HG03064 (cell line): Measurements from ENCODE around the gene MBP.

Experiments used
- ATAC-seq: cut with Tn5 transposase; IDR thresholded peaks from one replicate; pipeline ENCODE4 v1.9.1; 2021; ENCODE audit warnings: low read depth; ENCODE audit not compliant: unreplicated experiment

MBP gene

GRCh38 chr18:77135339-77136075 is 2.9 kb upstream of the MBP start:
- no peak for ATAC-seq

DNA sequence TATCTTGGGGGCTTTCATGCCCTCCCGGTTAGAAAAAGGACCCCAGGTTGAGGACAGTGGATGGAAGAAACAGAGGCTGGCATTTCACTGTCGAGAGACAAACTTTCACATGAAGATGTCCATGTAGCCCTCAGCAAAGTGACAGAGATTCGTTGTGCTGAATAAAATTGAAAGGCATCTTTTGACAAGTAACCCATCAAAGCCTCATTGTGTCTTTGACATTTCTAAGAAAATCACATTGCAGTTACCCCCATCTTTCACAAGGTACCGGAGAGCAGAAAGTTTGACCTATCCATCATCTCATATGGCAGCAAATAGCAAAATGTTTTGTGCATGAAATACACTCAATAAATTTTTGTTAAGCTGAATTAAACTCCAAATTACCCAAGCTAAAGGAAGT is 2.0 kb upstream of the MBP start:
- ATAC-seq: no peak

- no peak for ATAC-seq
These were observed 1.4 kb upstream of the MBP start for GRCh38 chr18:77133835-77134496.

DNA sequence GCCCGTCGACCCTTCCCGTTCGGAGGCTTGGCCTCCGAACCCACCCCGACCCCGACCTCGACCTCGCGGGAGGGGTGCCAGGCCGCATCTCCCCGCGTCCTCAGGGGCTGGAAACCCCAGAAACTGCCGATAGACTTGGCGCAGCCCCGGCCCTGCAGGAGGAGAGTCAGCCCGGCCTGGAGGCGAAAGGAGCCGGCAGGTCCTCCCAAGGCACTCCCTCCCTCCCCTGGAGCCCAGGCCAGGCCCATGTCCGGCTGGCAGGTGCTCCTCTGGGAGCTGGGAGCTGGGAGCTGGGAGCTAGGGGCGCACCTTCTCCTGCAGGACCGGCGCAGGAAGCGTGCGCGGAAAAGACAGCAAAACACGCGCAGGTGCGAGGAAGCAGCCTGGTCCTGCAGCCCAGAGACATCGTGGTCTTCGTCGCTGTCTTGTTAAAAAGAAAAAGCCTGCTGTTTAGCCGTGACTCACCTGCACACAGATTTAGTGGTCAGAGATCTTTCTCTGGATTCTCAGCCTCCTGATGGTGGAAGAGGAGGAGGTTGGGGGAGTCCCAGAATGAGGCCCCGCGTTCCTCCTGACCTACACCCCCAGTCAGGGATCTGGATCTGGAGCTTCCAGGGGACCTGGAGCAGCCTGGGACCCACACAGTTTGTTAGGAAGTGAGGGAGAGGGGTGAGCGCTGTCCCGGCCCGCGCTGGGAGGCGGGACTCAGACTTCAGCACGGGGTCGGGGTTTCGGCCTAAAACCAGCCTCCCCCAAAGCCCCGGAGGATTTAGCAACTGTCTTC is 660 bp upstream of the MBP start:
- no peak for ATAC-seq

DNA sequence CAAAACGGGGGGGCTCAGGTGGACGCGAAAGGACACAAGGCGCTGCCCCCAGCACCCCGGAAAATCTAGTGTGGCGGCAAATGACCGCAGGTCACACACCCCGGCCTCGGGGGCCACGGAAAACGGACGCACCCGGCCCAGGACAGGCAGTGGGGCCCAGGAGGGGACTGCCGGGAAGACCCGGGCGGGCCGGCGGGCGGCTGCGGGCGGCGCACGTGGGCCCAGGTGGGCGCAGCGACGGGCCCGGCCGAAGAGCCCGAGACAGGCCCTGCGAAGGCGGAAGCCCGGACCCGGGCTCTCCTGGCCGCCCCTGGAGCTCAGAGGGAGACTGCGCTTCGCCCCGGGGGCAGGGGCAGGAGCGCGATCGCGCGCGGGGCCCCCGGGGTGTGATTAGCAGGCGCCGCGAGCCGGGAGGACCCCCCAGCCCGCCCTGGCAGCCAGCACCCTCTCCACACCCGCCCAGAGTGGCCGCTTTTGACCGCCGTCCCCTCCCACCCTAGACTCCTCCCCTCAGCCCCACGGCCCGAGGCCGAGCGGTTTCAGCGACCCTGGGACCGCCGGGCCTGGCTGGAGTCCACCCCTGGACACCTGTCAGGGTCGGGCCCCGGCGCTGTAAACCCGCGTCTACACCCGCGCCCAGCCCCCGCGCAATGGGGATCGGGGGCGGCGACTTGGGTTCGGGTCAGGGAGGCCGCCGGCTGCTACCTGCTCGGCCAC is 773 bp downstream of the MBP start:
- peak; percentile 43 for ATAC-seq

DNA sequence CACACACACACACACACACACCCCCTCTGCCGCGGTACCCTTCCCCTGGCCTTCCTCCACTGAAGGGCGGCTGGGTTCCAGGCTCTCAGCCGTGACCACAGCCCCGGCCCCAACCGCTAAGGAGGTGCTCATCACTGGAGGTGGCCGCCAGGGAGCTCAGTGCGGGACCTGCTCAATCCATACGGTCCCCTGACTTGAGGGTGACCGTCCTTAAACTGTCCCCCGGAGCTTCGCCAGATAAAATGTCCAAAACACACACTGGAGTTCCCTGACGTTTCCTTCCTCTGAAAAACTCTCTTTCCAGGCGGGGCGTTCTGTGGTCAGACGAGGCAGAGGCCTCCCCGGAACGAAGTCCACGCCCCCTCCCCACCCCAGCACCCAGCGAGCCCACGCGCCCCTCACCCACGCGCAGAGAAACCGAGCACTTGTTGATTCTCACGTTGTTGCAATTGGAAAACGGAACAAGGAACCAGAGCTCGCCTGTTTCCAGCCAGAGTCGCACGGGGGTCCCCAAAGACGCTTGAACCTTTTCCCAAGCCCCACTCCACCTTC is 1.4 kb downstream of the MBP start:
- no peak for ATAC-seq

GRCh38 chr18:77130229-77131099 is 2.1 kb downstream of the MBP start:
- no peak for ATAC-seq

DNA sequence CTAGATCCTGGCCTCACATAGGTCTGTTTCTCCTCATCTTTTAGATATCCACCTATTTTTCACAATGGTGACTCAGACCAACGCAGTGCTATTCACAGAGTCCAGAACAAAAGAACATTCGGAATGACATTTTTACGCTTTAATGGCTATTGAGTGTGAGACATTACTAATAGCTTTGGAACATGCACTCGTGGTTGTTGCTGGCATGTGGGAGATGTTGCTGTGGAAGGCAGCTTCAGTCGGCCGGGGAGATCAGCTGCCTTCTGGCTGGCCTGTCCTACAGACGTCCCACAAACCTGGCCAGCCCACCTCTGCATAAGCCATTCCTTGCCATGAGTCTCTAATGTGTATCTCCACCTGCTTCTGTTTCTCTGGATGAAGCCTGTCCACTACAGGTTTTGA is 3.4 kb downstream of the MBP start:
- no peak for ATAC-seq

DNA sequence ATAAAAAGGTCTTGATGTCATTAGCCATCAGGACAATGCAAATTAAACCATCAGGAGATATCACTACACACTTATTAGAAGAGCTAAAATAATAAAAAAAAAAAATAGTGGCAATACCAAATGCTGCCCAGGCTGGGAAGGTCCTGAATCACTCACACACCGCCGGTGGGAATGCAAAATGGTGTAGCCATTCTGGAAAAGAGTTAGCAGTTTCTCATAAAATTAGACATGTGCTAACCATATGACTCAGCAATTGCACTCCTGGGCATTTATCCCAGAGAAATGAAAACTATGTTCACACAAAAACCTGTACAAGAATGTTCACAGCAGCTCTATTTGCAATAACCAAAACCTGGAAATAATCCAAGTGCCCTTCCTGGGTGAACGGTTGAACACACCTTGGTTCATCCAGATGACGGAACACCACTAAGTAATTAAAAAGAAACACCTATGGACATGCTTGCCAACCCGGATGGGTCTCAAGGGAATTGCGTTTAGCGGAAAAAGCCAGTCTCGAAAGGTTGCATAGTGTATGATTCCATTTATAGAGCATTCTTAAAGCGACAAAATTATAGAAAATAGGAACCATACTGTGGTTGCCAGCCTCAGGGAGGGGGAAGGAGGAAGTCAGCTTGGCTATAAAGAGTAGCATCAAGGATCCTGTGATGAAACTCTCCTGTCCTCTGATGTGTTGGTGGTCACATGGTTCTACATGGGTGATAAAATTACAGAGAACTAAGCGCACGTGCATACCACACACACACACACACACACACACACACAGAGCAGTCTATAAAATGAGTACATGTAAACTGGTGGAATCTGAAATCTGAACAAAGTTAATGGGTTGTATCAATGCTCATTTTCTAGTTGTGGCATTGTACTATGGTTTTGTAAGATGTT is 4.6 kb downstream of the MBP start:
- ATAC-seq: peak; percentile 29

- ATAC-seq: peak; percentile 47
These were observed 8.1 kb downstream of the MBP start for GRCh38 chr18:77124452-77124922.

DNA sequence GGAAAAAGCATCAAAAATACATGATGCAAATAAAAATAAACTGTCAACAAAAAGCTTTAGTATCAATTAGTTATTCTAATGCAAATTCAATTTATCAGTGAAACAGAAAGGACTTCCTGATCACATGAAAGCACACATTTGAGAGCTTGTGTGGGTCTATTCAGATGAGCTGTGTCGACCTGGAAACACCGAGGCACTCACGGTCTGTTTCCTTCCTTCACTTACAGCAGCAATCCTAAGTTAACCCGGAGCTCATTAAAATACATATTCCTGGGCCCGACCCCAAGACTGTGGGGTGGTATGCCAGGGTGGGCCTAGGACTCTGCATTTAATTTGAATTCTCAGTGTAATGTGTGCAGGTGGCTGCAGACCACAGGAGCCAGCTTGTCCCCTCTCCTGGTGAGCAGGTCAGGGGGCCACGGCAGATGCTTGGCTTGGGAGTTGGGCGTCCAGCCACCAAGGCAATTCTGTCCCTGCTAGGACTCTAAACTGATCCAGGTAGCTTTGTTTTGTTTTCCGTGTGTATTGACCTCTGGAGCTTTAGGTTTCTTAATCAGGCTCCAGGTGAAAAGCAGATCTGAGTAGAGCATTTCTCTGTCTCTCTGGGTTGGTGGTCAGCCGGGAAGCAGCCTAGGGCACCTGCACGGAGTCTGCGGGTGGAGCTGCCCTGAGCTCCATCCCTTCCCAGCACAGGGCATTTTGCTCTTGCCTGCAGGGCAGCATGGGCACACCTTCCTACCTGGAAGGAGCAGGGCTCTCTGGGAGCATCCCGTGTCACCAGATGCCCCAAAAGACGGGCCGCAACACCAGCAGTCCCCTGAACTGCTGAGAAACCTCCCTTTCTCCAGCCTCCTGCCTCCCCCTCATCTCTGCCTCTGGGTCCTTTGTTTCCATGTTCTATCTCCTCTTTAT is 9.0 kb downstream of the MBP start:
- ATAC-seq: no peak

GRCh38 chr18:77121523-77121922 is 11.1 kb downstream of the MBP start:
- ATAC-seq: no peak

DNA sequence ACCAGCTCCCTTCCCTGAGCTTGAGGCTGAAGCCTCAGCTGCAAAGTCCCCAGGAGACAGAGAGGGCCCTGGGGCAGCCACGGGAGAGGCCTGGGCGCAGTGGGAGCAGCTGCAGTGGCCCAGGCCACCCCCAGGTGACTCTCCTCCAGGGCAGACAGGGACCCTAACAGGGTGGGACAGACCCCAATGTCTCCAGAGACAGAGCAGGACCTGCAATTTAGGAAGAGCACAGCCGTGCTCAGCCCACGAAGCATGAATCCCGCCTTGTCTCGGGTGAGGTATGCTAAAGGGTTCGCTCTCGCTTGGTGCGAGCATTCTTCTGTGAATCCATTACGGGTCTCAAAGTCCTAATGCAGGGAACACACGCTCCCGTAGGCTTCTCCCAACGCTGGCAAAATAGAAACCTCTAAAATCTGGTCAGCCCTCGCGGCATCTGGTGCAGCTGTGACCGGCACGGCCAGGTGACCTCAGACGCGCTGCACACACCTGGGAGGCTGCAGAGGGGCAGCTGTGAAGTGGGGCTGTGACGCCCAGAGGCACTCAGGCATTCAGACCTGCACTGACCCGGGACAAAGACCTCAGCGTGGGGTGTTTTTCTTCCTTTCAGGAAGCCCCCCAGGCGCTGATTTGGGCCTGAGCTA is 12.6 kb downstream of the MBP start:
- ATAC-seq: no peak

- ATAC-seq: no peak
These were observed 13.3 kb downstream of the MBP start for GRCh38 chr18:77119101-77119850.

GRCh38 chr18:77118256-77119090 is 14.1 kb downstream of the MBP start:
- no peak for ATAC-seq
